GM18505 (cell line): ENCODE measurements around the gene AFP.

Experiments
- ATAC-seq: cut with Tn5 transposase; IDR thresholded peaks from one replicate; pipeline ENCODE4 v1.9.1; 2021; ENCODE audit not compliant: unreplicated experiment
- POLR2A ChIP-seq: IDR thresholded peaks from 4 replicates; pipeline ENCODE4 v1.6.1; 2011; ENCODE audit warnings: borderline replicate concordance; ENCODE audit not compliant: insufficient read depth, insufficient read length; ENCODE audit errors: extremely low read depth

The AFP gene

DNA sequence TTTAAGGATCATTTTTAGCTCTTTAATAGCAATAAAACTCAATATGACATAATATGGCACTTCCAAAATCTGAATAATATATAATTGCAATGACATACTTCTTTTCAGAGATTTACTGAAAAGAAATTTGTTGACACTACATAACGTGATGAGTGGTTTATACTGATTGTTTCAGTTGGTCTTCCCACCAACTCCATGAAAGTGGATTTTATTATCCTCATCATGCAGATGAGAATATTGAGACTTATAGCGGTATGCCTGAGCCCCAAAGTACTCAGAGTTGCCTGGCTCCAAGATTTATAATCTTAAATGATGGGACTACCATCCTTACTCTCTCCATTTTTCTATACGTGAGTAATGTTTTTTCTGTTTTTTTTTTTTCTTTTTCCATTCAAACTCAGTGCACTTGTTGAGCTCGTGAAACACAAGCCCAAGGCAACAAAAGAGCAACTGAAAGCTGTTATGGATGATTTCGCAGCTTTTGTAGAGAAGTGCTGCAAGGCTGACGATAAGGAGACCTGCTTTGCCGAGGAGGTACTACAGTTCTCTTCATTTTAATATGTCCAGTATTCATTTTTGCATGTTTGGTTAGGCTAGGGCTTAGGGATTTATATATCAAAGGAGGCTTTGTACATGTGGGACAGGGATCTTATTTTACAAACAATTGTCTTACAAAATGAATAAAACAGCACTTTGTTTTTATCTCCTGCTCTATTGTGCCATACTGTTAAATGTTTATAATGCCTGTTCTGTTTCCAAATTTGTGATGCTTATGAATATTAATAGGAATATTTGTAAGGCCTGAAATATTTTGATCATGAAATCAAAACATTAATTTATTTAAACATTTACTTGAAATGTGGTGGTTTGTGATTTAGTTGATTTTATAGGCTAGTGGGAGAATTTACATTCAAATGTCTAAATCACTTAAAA lies 16.6 kb upstream of the AFP start:
- TF ChIP-seq POLR2A = no peak
- ATAC-seq = no peak

- no peak for TF ChIP-seq POLR2A
- ATAC-seq = no peak
Measured at GRCh38 chr4:73420615-73421014, 15.4 kb upstream of the AFP start.

GRCh38 chr4:73421708-73422457 lies 14.1 kb upstream of the AFP start:
- TF ChIP-seq POLR2A = no peak
- ATAC-seq = no peak

GRCh38 chr4:73422458-73422752 lies 13.6 kb upstream of the AFP start:
- no peak for ATAC-seq
- TF ChIP-seq POLR2A = no peak

GRCh38 chr4:73423184-73423583 lies 12.8 kb upstream of the AFP start:
- no peak for ATAC-seq
- no peak for TF ChIP-seq POLR2A

DNA sequence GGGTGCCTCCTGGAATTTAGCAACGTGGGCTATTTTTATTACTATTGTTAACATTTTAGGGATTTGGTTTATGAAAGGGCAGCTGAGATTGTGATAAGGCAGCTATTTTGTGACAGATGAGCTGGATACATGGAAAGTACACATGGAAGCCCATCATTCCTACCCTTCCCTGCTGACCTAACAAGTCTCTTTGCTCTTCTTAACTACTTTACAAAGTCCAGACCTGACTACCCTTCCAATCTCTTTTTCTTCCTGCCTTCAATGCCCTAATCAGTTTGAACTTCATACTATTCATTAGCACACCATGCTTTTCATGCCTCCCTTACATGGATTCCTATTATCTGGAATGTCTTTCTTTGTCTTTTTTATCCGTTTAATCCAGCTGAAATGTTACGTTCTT lies 9.4 kb upstream of the AFP start:
- ATAC-seq = no peak
- TF ChIP-seq POLR2A = no peak

DNA sequence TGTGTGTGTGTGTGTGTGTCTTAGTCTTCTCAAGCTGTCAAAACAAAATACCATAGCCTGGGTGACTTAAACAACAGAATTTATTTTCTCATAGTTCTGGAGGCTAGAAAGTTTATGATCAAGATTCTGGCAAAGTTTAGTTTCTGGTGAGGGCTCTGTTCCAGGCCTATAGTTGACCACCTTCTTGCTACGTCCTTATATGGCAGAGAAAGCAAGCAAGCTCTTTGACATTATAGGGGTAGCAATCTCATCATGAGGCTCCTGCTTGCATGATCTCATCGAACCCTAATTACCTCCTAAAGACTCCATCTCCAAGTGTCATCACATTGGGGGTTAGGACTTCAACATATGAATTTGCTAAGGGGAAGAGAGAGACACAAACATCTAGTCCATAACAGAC lies 6.9 kb upstream of the AFP start:
- TF ChIP-seq POLR2A = no peak
- ATAC-seq = no peak

- no peak for ATAC-seq
- no peak for TF ChIP-seq POLR2A
Measured at GRCh38 chr4:73429826-73430587, 6.0 kb upstream of the AFP start.

DNA sequence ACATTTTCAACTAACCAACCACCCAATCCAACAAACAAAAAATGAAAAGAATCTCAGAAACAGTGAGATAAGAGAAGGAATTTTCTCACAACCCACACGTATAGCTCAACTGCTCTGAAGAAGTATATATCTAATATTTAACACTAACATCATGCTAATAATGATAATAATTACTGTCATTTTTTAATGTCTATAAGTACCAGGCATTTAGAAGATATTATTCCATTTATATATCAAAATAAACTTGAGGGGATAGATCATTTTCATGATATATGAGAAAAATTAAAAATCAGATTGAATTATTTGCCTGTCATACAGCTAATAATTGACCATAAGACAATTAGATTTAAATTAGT lies 4.2 kb upstream of the AFP start:
- no peak for ATAC-seq
- TF ChIP-seq POLR2A = no peak

- no peak for TF ChIP-seq POLR2A
- ATAC-seq = no peak
Measured at GRCh38 chr4:73432169-73433000, 3.6 kb upstream of the AFP start.

GRCh38 chr4:73433140-73433539 lies 2.9 kb upstream of the AFP start:
- TF ChIP-seq POLR2A = no peak
- no peak for ATAC-seq

DNA sequence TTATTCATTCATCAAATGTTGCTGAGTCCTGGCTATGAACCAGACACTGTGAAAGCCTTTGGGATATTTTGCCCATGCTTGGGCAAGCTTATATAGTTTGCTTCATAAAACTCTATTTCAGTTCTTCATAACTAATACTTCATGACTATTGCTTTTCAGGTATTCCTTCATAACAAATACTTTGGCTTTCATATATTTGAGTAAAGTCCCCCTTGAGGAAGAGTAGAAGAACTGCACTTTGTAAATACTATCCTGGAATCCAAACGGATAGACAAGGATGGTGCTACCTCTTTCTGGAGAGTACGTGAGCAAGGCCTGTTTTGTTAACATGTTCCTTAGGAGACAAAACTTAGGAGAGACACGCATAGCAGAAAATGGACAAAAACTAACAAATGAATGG lies 1.7 kb upstream of the AFP start:
- peak; percentile 69 for ATAC-seq
- TF ChIP-seq POLR2A = no peak

DNA sequence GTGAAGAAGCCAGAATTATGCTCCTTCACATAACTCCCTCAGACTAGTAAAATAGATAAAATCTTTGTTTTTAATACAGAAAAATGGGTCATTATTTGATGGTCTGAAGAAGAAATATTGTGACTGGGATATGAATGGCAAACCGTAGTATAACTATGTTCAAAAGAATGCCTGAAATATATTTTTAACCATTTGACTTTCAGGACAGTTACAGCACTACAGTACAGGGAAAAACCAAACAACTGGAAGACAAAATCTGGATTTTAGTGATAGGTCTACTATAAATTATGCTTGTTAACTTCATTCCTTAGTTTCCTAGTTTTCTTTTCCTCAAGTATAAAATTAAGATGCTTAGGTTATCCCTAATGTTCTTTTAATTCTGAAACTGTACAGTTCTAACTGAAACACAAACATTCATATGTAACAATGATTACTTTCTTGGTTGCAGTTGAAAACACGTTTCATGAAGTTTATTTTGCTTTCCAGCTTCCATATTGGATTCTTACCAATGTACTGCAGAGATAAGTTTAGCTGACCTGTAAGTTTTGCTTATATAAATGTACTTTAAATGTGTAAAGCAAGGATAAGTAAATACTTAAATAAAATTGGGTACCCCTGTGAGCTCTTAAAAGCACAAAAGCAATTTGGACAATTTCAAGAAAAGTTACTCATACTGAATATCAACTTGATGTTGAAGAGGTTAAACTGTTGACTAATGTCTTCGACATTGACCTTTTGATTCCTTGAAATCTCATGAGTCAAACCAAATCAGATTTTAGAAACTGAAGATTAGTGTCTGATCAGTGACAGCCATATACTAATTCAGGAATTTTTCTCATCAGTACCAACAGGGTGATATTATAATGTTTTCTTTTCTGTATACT lies 895 bp downstream of the AFP start:
- no peak for TF ChIP-seq POLR2A
- no peak for ATAC-seq

- ATAC-seq = no peak
- TF ChIP-seq POLR2A = no peak
Measured at GRCh38 chr4:73437558-73437956, 1.5 kb downstream of the AFP start.
